Progenitor cell of endocrine pancreas (in vitro differentiated cells): ENCODE measurements around the gene SYNPO2. TPM values are rescaled to one million over a fixed set of nuclear protein-coding genes. Genes with fewer than 3 reads are reported as not detected.
"Not testable (repeated sequence)": the region's sequence is repeated elsewhere in the genome, so short reads cannot be mapped to it uniquely, and the experiment has no call there.

ENCODE experiments used
- DNase-seq: peaks from one replicate; pipeline ENCODE4 v3.0.0; 2021; ENCODE audit warnings: low spot score; ENCODE audit not compliant: unreplicated experiment
- H3K27ac Mint-ChIP-seq: 2 replicates; pipeline ENCODE4 v1.8.0; 2021; ENCODE audit warnings: mild to moderate bottlenecking, moderate library complexity, mixed read lengths
- H3K27me3 Mint-ChIP-seq: 2 replicates; pipeline ENCODE4 v1.8.0; 2021; ENCODE audit warnings: mixed read lengths
- H3K36me3 Mint-ChIP-seq: 2 replicates; pipeline ENCODE4 v1.8.0; 2022; ENCODE audit warnings: mixed read lengths; ENCODE audit not compliant: insufficient read depth
- H3K4me1 Mint-ChIP-seq: 2 replicates; pipeline ENCODE4 v1.8.0; 2021; ENCODE audit warnings: low read depth, mixed read lengths
- H3K4me3 Mint-ChIP-seq: 2 replicates; pipeline ENCODE4 v1.8.0; 2021; ENCODE audit warnings: low read depth, mild to moderate bottlenecking, moderate library complexity, mixed read lengths
- H3K9me3 Mint-ChIP-seq: 2 replicates; pipeline ENCODE4 v1.8.0; 2021; ENCODE audit warnings: low read depth, mixed read lengths
- CTCF ChIP-seq: fragments of 200-600 bp; sonication (generic); IDR thresholded peaks from one replicate; pipeline ENCODE4 v1.5.0; 2021; ENCODE audit warnings: antibody characterized with exemption, mild to moderate bottlenecking; ENCODE audit not compliant: unreplicated experiment
- total RNA-seq: library from RNA; stranded (reverse); gene quantifications from 2 replicates; pipeline ENCODE4 v1.2.1, GENCODE V29; 2021

The SYNPO2 gene
- total RNA-seq, 1 donor from 2014 or later: 1.3 TPM

- no peak for TF ChIP-seq CTCF
- H3K4me1 Mint-ChIP-seq: no peaks in the 10 kb centered on the region
Observed at GRCh38 chr4:118999919-119000318, 111.3 kb downstream of the SYNPO2 start.

GRCh38 chr4:119000400-119000799 is 111.7 kb downstream of the SYNPO2 start:
- H3K9me3 Mint-ChIP-seq: no peaks in the 10 kb centered on the region
- no peak for TF ChIP-seq CTCF
- no peak overlapping the region for H3K27ac Mint-ChIP-seq
- peaks cover 2% of the 10 kb centered on the region for H3K27me3 Mint-ChIP-seq
- DNase-seq: no peak
- H3K4me3 Mint-ChIP-seq: no peak overlapping the region
- no peaks in the 10 kb centered on the region for H3K36me3 Mint-ChIP-seq
- no peaks in the 10 kb centered on the region for H3K4me1 Mint-ChIP-seq

More at GRCh38 chr4:118999919-119000318, 111.3 kb downstream of the SYNPO2 start:
- Mint-ChIP-seq H3K4me3 (no peak overlapping the region), H3K9me3 (no peaks in the 10 kb centered on the region), H3K36me3 (no peaks in the 10 kb centered on the region), H3K27me3 (peaks cover 2% of the 10 kb centered on the region), H3K27ac (no peak overlapping the region)
- DNase-seq: no peak

GRCh38 chr4:119002476-119002875 is 113.8 kb downstream of the SYNPO2 start:
- H3K27me3 Mint-ChIP-seq: peaks cover 2% of the 10 kb centered on the region
- no peak overlapping the region for H3K27ac Mint-ChIP-seq
- no peak for DNase-seq
- no peak overlapping the region for H3K4me3 Mint-ChIP-seq
- no peak for TF ChIP-seq CTCF
- no peaks in the 10 kb centered on the region for H3K36me3 Mint-ChIP-seq
- no peaks in the 10 kb centered on the region for H3K4me1 Mint-ChIP-seq
- H3K9me3 Mint-ChIP-seq: no peaks in the 10 kb centered on the region

- H3K9me3 Mint-ChIP-seq, H3K4me1 Mint-ChIP-seq, H3K4me3 Mint-ChIP-seq, H3K36me3 Mint-ChIP-seq, DNase-seq, H3K27me3 Mint-ChIP-seq: not testable (repeated sequence)
- peak overlapping the region; percentile 62 for H3K27ac Mint-ChIP-seq
Observed at GRCh38 chr4:119003001-119003400, 114.3 kb downstream of the SYNPO2 start.

- Mint-ChIP-seq H3K36me3 (no peaks in the 10 kb centered on the region), H3K4me3 (no peak overlapping the region), H3K9me3 (no peaks in the 10 kb centered on the region), H3K27me3 (no peaks in the 10 kb centered on the region), H3K27ac (no peak overlapping the region), H3K4me1 (no peaks in the 10 kb centered on the region)
- no peak for DNase-seq
- TF ChIP-seq CTCF: no peak
Observed at GRCh38 chr4:119005928-119006460, 117.3 kb downstream of the SYNPO2 start.

- no peak for DNase-seq
- Mint-ChIP-seq H3K4me3 (no peak overlapping the region), H3K4me1 (no peaks in the 10 kb centered on the region), H3K27me3 (no peaks in the 10 kb centered on the region), H3K36me3 (no peaks in the 10 kb centered on the region), H3K27ac (no peak overlapping the region), H3K9me3 (no peaks in the 10 kb centered on the region)
- TF ChIP-seq CTCF: no peak
Observed at GRCh38 chr4:119008761-119009160, 120.1 kb downstream of the SYNPO2 start.

- H3K9me3 Mint-ChIP-seq, H3K4me1 Mint-ChIP-seq, H3K4me3 Mint-ChIP-seq, H3K36me3 Mint-ChIP-seq, H3K27ac Mint-ChIP-seq, DNase-seq, H3K27me3 Mint-ChIP-seq: not testable (repeated sequence)
Observed at GRCh38 chr4:119010221-119010620, 121.6 kb downstream of the SYNPO2 start.
